ENCODE data around the gene PIGT.

- TF ChIP-seq CTCF (IDR thresholded peaks at IDR 0.05): no peak
- no peak for TF ChIP-seq POLR2A (IDR thresholded peaks at IDR 0.05)
Measured at GRCh38 chr20:45409521-45410272, 6.2 kb upstream of the PIGT start.

Measured in stomach (tissue), 4 donors.